ENCODE data around the gene ATN1.
A peak's percentile ranks its signal among the peaks of the same experiment; 100 is the strongest.

DNA sequence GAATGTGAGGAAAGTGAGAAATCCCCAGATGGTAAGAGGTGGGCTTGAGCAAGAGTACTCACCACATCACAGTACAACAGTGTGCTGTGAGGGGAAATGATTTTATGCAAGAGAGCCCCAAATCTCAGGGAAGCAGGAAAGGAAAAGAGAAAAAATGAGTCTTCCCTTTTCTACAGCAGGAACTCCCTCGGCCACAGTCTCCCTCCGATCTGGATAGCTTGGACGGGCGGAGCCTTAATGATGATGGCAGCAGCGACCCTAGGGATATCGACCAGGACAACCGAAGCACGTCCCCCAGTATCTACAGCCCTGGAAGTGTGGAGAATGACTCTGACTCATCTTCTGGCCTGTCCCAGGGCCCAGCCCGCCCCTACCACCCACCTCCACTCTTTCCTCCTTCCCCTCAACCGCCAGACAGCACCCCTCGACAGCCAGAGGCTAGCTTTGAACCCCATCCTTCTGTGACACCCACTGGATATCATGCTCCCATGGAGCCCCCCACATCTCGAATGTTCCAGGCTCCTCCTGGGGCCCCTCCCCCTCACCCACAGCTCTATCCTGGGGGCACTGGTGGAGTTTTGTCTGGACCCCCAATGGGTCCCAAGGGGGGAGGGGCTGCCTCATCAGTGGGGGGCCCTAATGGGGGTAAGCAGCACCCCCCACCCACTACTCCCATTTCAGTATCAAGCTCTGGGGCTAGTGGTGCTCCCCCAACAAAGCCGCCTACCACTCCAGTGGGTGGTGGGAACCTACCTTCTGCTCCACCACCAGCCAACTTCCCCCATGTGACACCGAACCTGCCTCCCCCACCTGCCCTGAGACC, 7.8 kb downstream of the ATN1 start:
- TF ChIP-seq, protein P1, sequence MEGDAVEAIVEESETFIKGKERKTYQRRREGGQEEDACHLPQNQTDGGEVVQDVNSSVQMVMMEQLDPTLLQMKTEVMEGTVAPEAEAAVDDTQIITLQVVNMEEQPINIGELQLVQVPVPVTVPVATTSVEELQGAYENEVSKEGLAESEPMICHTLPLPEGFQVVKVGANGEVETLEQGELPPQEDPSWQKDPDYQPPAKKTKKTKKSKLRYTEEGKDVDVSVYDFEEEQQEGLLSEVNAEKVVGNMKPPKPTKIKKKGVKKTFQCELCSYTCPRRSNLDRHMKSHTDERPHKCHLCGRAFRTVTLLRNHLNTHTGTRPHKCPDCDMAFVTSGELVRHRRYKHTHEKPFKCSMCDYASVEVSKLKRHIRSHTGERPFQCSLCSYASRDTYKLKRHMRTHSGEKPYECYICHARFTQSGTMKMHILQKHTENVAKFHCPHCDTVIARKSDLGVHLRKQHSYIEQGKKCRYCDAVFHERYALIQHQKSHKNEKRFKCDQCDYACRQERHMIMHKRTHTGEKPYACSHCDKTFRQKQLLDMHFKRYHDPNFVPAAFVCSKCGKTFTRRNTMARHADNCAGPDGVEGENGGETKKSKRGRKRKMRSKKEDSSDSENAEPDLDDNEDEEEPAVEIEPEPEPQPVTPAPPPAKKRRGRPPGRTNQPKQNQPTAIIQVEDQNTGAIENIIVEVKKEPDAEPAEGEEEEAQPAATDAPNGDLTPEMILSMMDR (IDR thresholded peaks at IDR 0.05; ENCODE audit: control extremely low read depth in 1 of 3, insufficient read depth in 1 of 3, low read depth in 1 of 3, low read length in 3 of 3): no peak
- TF ChIP-seq POLR2A (IDR thresholded peaks at IDR 0.05; ENCODE audit: control extremely low read depth in 1 of 2, low read depth in 2 of 2, low read length in 2 of 2) (0 out of 3 replicates have a peak, but pooled peaks of 1 of the 2 experiments have one; percentile 6), EZH2 (IDR thresholded peaks at IDR 0.05; ENCODE audit: low read depth, low read length, severe bottlenecking) (no peak), PHF8 (conservative IDR thresholded peaks at IDR 0.05; ENCODE audit: low read depth, low read length) (no peak)
- TF ChIP-seq, protein P2, sequence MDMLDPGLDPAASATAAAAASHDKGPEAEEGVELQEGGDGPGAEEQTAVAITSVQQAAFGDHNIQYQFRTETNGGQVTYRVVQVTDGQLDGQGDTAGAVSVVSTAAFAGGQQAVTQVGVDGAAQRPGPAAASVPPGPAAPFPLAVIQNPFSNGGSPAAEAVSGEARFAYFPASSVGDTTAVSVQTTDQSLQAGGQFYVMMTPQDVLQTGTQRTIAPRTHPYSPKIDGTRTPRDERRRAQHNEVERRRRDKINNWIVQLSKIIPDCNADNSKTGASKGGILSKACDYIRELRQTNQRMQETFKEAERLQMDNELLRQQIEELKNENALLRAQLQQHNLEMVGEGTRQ (IDR thresholded peaks at IDR 0.05; ENCODE audit: low read length): no peak

All from H1 (cell line).